Measurements from ENCODE around the gene SLC2A14. TPM values are rescaled to one million over a fixed set of nuclear protein-coding genes. Genes with fewer than 3 reads are reported as not detected.
A peak's percentile ranks its signal among the peaks of the same experiment; 100 is the strongest.
"Not testable (repeated sequence)": the region's sequence is repeated elsewhere in the genome, so short reads cannot be mapped to it uniquely, and the experiment has no call there.

The SLC2A14 gene
- total RNA-seq, 2 donors from 2014 or later: 0.14 TPM; not detected in 1

DNA sequence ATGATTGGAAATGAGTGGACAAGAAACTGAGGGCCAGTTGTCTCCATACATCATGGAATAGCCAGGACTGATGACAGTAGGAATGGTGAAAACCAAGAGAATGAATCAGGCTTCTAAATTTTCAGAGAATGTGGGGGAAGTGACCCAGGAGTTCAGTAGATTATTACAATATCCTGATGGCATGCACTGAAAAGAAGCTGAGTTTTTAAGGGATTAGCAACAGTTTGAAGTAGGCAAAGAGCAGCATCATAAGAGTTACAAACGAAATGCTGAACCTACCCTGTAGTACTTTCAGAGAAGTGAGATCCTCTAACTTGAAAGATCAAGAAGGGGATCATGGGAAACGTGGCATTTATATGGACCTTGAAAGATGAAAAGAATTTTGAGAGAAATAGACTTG, 13.2 kb downstream of the SLC2A14 start:
- peak overlapping the region in 1 of 2 donors; percentile 27 for H3K4me3 Mint-ChIP-seq
- no peaks in the 10 kb centered on the region for H3K27me3 Mint-ChIP-seq (ENCODE audit: low read depth)
- peaks cover 22% of the 10 kb centered on the region for H3K4me1 Mint-ChIP-seq (ENCODE audit: low read depth)
- H3K36me3 Mint-ChIP-seq (ENCODE audit: insufficient read depth in 2 of 2): no peaks in the 10 kb centered on the region
- no peak overlapping the region for H3K27ac Mint-ChIP-seq
- no peak for ATAC-seq (replicated peaks in 1 of 2)
- H3K9me3 Mint-ChIP-seq: no peaks in the 10 kb centered on the region
- no peak for DNase-seq

DNA sequence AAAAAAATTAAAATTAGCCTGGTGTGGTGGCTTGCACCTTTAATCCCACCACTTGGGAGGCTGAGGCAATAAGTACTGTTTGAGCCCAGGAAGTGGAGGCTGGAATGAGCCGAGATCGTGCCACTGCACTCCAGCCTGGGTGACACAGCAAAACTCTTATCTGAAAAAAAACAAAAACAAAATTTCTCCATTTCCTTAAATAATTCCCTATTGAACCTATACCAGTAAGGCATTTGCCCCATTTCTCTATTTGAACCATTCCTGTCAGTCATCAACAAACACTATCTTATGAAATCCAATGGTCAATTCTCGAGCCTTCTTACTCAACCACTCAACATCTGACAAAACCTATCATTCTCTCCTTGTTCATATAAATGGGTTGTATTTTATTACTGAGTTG, 14.7 kb downstream of the SLC2A14 start:
- ATAC-seq (replicated peaks in 1 of 2) (no peak), DNase-seq (no peak)
- Mint-ChIP-seq H3K36me3 (ENCODE audit: insufficient read depth in 2 of 2) (no peaks in the 10 kb centered on the region), H3K9me3 (no peaks in the 10 kb centered on the region), H3K27me3 (ENCODE audit: low read depth) (peaks cover 3% of the 10 kb centered on the region), H3K27ac (no peak overlapping the region), H3K4me3 (no peak overlapping the region), H3K4me1 (ENCODE audit: low read depth) (peaks cover 19% of the 10 kb centered on the region)

DNA sequence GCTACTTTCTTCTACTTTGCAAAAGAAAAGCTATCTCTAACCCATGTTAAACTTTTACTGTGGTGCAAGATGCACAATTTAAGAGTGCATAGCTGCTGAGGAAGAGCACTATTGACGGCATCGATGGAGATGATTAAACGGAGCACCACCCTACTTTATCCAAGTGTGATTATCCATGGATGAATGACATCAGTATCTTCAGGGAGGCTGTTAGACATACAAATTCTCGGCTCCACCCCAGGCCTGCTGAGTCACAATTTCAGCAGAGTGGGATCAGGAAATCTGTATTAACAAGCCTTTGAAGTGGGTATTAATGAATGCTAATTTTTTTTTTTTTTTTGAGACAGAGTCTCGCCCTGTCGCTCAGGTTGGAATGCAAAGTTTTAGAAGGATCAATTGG, 16.2 kb downstream of the SLC2A14 start:
- H3K27ac Mint-ChIP-seq: no peak overlapping the region
- no peak for ATAC-seq (replicated peaks in 1 of 2)

DNA sequence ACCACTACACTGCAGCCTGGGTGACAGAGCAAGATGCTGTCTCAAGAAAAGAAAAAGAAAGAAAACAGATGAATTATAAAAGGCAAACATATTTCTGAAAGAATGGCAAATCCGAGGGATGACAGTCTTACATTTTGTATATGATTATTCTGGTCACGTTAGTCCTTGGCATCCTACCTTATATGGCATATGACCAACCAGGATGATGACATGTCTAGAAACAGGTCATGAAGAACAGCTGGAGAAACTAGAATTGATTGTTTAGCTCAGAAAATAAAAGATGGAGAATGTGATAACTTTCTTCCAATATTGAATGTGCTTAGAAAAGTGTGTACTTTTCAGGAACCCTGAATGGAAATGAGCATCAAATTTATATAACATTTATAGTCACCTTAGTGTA, 19.2 kb downstream of the SLC2A14 start:
- no peaks in the 10 kb centered on the region for H3K36me3 Mint-ChIP-seq (ENCODE audit: insufficient read depth in 2 of 2)
- peak; percentile 65 to 95 for ATAC-seq (replicated peaks in 1 of 2)
- no peak for DNase-seq
- H3K9me3 Mint-ChIP-seq: no peaks in the 10 kb centered on the region
- H3K4me1 Mint-ChIP-seq (ENCODE audit: low read depth): no peaks in the 10 kb centered on the region
- no peak overlapping the region for H3K4me3 Mint-ChIP-seq
- no peak overlapping the region for H3K27ac Mint-ChIP-seq
- H3K27me3 Mint-ChIP-seq (ENCODE audit: low read depth): peaks cover 22% of the 10 kb centered on the region

More for the DNA sequence above, 16.2 kb downstream of the SLC2A14 start:
- Mint-ChIP-seq H3K9me3 (no peaks in the 10 kb centered on the region), H3K36me3 (ENCODE audit: insufficient read depth in 2 of 2) (no peaks in the 10 kb centered on the region), H3K4me3 (no peak overlapping the region), H3K27me3 (ENCODE audit: low read depth) (peaks cover 17% of the 10 kb centered on the region), H3K4me1 (ENCODE audit: low read depth) (peaks cover 14% of the 10 kb centered on the region)
- no peak for DNase-seq

DNA sequence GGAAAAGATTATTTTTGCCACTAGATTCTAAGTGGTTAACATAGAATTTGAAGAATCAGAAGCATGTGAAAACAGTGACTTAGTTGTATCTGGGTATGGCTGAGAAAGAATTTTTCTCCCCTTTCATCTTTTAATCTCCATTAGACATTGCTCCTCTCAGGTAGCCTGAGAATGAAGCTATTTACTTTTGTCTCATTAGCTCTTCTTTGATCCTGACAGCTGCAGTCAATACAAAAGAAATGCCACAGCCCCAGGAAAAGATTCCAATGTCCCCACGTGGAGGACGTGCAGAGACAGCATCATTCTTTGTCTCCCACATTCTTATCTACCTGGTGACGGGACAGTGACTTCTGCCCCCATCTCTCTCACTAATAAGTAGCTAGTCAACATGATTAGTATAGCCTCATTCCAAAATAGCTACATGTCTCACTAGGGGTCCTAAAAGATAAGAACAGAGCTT, 21.1 kb downstream of the SLC2A14 start:
- not testable (repeated sequence) for H3K27ac Mint-ChIP-seq; H3K36me3 Mint-ChIP-seq (ENCODE audit: insufficient read depth in 2 of 2); H3K4me3 Mint-ChIP-seq; ATAC-seq (replicated peaks in 1 of 2); H3K4me1 Mint-ChIP-seq (ENCODE audit: low read depth); DNase-seq; H3K9me3 Mint-ChIP-seq
- peaks cover 22% of the 10 kb centered on the region for H3K27me3 Mint-ChIP-seq (ENCODE audit: low read depth)

DNA sequence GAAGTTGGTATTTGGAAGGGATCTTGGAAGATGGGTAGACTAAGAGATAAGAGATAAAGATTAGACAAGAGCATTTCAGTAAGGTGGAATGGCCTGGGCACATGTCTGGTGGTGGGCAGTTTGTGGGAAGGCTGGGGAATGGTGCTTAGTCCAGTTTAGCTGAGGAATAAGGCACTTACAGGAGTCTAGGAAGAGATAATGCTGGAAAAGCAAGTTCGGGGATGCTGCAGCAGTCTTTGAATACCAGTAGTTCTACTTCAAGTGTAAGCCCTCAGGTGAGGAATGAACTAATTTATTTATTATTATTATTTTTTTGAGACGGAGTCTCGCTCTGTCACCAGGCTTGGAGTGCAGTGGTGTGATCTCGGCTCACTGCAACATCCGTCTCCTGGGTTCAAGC, 22.6 kb downstream of the SLC2A14 start:
- not testable (repeated sequence) for H3K9me3 Mint-ChIP-seq; H3K4me1 Mint-ChIP-seq (ENCODE audit: low read depth); H3K27ac Mint-ChIP-seq; ATAC-seq (replicated peaks in 1 of 2); DNase-seq; H3K36me3 Mint-ChIP-seq (ENCODE audit: insufficient read depth in 2 of 2); H3K4me3 Mint-ChIP-seq
- peaks cover 22% of the 10 kb centered on the region for H3K27me3 Mint-ChIP-seq (ENCODE audit: low read depth)

DNA sequence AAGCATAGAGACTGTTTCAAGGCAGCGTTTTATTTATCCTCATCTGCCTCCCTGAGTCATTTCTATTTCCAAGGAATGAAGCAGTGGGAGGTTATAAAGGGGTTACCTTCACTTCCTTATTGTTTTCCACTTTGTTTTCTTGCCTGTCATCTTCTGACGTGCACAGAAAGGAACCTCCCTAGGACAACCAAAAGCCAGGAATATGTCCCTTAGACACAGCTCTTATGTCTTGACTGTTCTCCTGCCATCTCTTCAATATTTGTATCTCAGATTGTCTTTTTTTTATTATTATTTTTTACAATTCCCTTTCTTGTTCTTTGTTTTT, 24.7 kb downstream of the SLC2A14 start:
- not testable (repeated sequence) for H3K27ac Mint-ChIP-seq; DNase-seq; H3K4me3 Mint-ChIP-seq; H3K36me3 Mint-ChIP-seq (ENCODE audit: insufficient read depth in 2 of 2); ATAC-seq (replicated peaks in 1 of 2); H3K9me3 Mint-ChIP-seq
- Mint-ChIP-seq H3K27me3 (ENCODE audit: low read depth) (peaks cover 20% of the 10 kb centered on the region), H3K4me1 (ENCODE audit: low read depth) (peaks cover 10% of the 10 kb centered on the region)

DNA sequence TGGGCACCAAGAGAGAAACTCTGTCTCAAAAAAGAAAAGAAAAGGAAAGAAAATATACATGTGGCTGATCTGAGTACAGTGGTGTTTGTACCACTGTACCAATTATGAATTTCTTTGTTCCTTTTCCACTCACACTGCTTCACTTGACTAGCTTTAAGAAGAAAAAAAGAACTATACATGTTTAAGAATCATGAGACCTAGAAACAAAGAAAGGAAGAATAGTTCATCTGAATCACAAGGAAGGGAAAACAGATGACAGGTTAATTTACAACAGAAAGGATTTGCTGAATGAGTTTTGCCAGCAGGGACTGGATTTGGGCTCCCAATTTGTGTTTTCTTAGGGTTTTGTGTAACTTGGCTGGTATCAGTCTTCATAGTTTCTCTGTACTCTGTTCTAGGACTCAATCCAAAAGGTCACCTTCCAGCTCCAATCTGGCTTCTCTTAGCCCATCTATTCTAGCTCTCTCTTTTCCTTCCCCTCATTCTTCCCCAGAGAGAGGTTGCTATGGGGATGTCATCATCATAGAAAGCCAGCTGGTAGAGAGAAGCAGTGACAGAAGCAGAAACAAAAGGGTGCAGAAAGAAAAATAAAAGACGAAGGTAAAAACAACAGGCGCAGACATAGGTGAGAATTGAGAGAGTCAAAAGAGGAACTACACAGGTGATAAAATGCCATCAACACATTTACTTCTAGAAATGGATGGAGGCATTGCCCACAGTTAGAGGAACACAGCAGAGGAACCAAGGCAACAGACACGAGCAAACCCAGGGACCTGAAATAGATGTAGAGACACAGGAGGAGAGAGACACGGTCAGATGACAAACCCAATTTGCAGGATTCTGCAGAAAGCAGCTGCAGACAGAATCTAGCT, 25.3 kb downstream of the SLC2A14 start:
- H3K27ac Mint-ChIP-seq: peak overlapping the region; percentile 21
- DNase-seq; H3K9me3 Mint-ChIP-seq; H3K36me3 Mint-ChIP-seq (ENCODE audit: insufficient read depth in 2 of 2); ATAC-seq (replicated peaks in 1 of 2): not testable (repeated sequence)
- peaks cover 10% of the 10 kb centered on the region for H3K4me1 Mint-ChIP-seq (ENCODE audit: low read depth)
- H3K4me3 Mint-ChIP-seq: peak overlapping the region in 1 of 2 donors; percentile 4
- peaks cover 14% of the 10 kb centered on the region for H3K27me3 Mint-ChIP-seq (ENCODE audit: low read depth)

DNA sequence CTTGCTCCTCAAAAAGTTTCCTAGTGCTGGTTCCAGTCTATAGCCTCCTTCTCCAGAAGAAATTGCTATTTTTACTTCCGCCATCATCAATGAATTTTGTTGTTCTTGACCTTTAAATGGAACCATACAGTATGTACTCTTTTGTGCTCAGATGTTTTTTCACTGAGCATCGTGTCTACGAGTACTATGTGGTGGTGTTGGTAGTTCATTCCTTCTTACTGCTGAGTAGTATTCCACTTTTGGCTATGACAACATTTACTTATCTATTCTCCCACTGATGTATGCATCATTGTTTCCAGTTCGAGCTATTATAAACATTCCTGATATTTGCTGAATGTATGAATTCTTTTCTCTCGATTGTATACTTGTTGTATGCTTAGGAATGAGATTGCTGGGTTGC, 28.6 kb downstream of the SLC2A14 start:
- no peak for DNase-seq
- Mint-ChIP-seq H3K4me1 (ENCODE audit: low read depth) (peaks cover 10% of the 10 kb centered on the region), H3K36me3 (ENCODE audit: insufficient read depth in 2 of 2) (no peaks in the 10 kb centered on the region), H3K27me3 (ENCODE audit: low read depth) (no peaks in the 10 kb centered on the region), H3K9me3 (no peaks in the 10 kb centered on the region), H3K27ac (no peak overlapping the region), H3K4me3 (peak overlapping the region in 1 of 2 donors; percentile 65)
- no peak for ATAC-seq (replicated peaks in 1 of 2)

DNA sequence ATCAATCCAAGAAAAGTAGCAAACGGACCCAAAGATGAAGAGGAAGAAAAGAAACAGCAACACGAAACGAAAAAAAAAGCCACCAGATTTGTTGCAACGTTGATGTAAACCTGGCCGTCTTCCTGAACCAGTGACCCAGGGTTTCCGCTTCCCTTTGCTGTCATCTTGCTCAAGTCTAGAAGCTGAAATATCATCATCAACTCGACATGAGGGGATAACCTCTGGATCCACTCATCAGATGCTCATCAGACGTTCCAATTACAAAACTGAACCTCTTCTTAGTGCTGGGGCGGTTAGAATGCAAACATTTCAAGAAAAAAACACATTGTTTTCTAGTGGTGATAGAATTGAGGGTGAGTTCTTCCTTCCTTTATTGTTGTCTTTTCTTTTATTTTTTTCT, 29.1 kb downstream of the SLC2A14 start:
- Mint-ChIP-seq H3K4me3 (peak overlapping the region in 1 of 2 donors; percentile 65), H3K4me1 (ENCODE audit: low read depth) (peaks cover 10% of the 10 kb centered on the region)
- not testable (repeated sequence) for H3K36me3 Mint-ChIP-seq (ENCODE audit: insufficient read depth in 2 of 2); DNase-seq; H3K9me3 Mint-ChIP-seq; H3K27ac Mint-ChIP-seq; H3K27me3 Mint-ChIP-seq (ENCODE audit: low read depth)
- peak; percentile 97 for ATAC-seq (replicated peaks in 1 of 2)

DNA sequence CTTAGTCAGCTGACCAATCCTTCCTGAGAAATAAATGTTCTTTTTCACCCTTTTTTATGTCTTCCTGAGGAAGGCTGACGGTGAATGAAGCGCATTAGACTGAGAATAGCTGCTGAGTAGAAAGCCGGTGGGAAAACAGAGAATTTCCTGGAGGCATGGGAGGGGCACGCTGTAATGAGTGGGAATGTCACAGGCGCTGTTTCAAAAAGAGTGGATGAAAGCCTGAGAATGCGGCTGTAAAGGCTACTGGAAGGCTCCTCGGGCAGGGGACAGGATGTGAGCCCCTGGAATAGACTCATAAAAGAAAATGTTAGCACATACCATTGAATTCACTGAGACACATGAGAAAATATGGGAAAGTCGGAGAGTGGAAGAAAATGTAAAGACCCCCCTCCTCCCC, 29.6 kb downstream of the SLC2A14 start:
- DNase-seq; H3K9me3 Mint-ChIP-seq; H3K27ac Mint-ChIP-seq; H3K27me3 Mint-ChIP-seq (ENCODE audit: low read depth); H3K36me3 Mint-ChIP-seq (ENCODE audit: insufficient read depth in 2 of 2): not testable (repeated sequence)
- Mint-ChIP-seq H3K4me3 (peak overlapping the region in 1 of 2 donors; percentile 36), H3K4me1 (ENCODE audit: low read depth) (peaks cover 10% of the 10 kb centered on the region)
- peak; percentile 27 to 46 for ATAC-seq (replicated peaks in 1 of 2)

DNA sequence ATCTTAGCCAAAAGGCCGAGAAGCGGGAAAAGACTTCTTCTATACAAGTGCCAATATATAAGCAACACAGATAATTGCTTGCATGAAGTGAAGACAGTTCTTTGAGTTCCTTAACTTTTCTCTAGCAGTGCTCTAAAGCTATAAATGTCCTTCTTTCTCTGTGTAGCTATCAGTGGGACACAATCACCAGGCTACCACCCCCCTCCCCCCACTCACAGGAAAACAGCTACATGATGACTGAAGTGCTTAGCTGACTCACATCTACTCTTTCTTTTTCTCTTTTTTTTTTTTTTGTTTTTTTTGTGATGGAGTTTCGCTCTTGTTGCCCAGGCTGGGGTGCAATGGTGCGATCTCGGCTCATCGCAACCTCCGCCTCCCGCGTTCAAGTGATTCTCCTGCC, 30.3 kb downstream of the SLC2A14 start:
- not testable (repeated sequence) for H3K27ac Mint-ChIP-seq; H3K9me3 Mint-ChIP-seq; H3K36me3 Mint-ChIP-seq (ENCODE audit: insufficient read depth in 2 of 2); DNase-seq; H3K4me3 Mint-ChIP-seq; H3K27me3 Mint-ChIP-seq (ENCODE audit: low read depth); H3K4me1 Mint-ChIP-seq (ENCODE audit: low read depth)
- peak; percentile 53 to 59 for ATAC-seq (replicated peaks in 1 of 2)

DNA sequence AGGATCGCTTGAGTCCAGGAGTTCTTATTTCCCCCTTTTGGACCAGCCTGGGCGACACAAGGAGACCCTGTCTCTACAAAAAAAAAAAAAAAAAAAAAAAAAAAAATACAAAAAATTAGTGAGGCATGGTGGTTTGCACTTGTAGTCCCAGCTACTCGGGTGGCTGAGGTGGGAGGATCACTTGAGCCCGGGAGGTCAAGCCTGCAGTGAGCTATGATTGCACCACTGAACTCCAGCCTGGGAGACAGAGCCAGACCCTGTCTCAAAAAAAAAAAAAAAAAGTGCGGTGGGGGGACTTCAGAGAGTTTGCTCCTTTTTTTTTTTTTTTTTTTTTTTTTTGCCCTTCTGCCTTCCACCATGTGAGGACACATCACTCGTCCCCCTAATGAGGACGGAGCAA, 32.9 kb downstream of the SLC2A14 start:
- not testable (repeated sequence) for H3K9me3 Mint-ChIP-seq; ATAC-seq (replicated peaks in 1 of 2); H3K4me1 Mint-ChIP-seq (ENCODE audit: low read depth); H3K27ac Mint-ChIP-seq; H3K27me3 Mint-ChIP-seq (ENCODE audit: low read depth); DNase-seq; H3K36me3 Mint-ChIP-seq (ENCODE audit: insufficient read depth in 2 of 2); H3K4me3 Mint-ChIP-seq

DNA sequence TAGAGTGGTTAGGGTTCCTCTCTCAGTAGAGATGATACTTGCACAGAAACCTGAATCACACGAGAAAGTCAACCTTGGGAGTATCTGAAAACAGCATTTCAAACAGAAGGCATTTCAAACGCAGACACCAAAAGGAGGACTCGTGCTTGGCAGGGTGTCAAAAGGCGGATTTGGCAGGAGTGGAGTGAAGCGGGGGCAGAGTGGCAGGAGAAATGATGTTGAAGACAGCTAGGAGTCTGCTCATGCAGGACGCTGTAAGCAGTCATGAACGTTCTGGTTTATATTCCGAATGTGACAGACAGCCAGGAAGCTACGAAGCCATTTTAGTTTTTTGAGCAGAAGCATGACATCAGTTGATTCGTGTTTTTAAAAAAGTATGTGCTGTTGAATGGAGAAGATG, 33.5 kb downstream of the SLC2A14 start:
- ATAC-seq (replicated peaks in 1 of 2); H3K36me3 Mint-ChIP-seq (ENCODE audit: insufficient read depth in 2 of 2); H3K27ac Mint-ChIP-seq; H3K4me3 Mint-ChIP-seq; H3K9me3 Mint-ChIP-seq; H3K4me1 Mint-ChIP-seq (ENCODE audit: low read depth); H3K27me3 Mint-ChIP-seq (ENCODE audit: low read depth); DNase-seq: not testable (repeated sequence)
